Activated CD8-positive, alpha-beta T cell treated with anti-CD3 and anti-CD28 coated beads for 36 hours (primary cell): ENCODE data around the gene PCDHA1. TPM values are rescaled to one million over a fixed set of nuclear protein-coding genes. Genes with fewer than 3 reads are reported as not detected.
"Not testable (repeated sequence)": the region's sequence is repeated elsewhere in the genome, so short reads cannot be mapped to it uniquely, and the experiment has no call there.

ENCODE experiments used
- ATAC-seq: fragments of 200-7000 bp; cut with Tn5 transposase; one replicate; pipeline ENCODE4 v1.10.0; 2021; ENCODE audit warnings: mild to moderate bottlenecking, moderate library complexity
- CTCF ChIA-PET: fragments of 350-600 bp; sonication (Branson Sonifier 250); formaldehyde crosslinking; loops from one replicate; lab custom pipeline; 2021; ENCODE audit warnings: antibody characterized with exemption; lab: Charles Lee
- POLR2A ChIA-PET: fragments of 350-600 bp; sonication (Branson Sonifier 250); formaldehyde crosslinking; loops from one replicate; lab custom pipeline; 2021; ENCODE audit warnings: antibody characterized with exemption; lab: Charles Lee
- DNase-seq: peaks from one replicate; pipeline ENCODE4 v3.0.0-alpha.2; 2020
- H3K27ac Mint-ChIP-seq: one replicate; pipeline ENCODE4 v1.8.0; 2021; ENCODE audit warnings: mild to moderate bottlenecking, mixed read lengths
- H3K27me3 Mint-ChIP-seq: one replicate; pipeline ENCODE4 v1.8.0; 2021; ENCODE audit warnings: mixed read lengths
- H3K36me3 Mint-ChIP-seq: one replicate; pipeline ENCODE4 v1.8.0; 2021; ENCODE audit warnings: low read depth, mixed read lengths
- H3K4me1 Mint-ChIP-seq: one replicate; pipeline ENCODE4 v1.8.0; 2021; ENCODE audit warnings: low read depth, mixed read lengths
- H3K4me3 Mint-ChIP-seq: one replicate; pipeline ENCODE4 v1.8.0; 2021; ENCODE audit warnings: mild to moderate bottlenecking, moderate library complexity, mixed read lengths
- H3K9me3 Mint-ChIP-seq: one replicate; pipeline ENCODE4 v1.8.0; 2021; ENCODE audit warnings: mixed read lengths
- intact Hi-C: fragments of 100-400 bp; cut with micrococcal nuclease; formaldehyde crosslinking; loops from one replicate; pipeline ENCODE4 v1.10.0; 2022
- total RNA-seq, 2 experiments: library from RNA; stranded (reverse); gene quantifications; one replicate each; pipeline ENCODE4 v1.2.3, GENCODE V29; 2021
- TF ChIP-seq, protein P1 (sequence below): fragments of 200-600 bp; IDR thresholded peaks from one replicate; pipeline ENCODE4 v1.8.0; 2022; ENCODE audit warnings: antibody characterized with exemption, mild to moderate bottlenecking

The PCDHA1 gene
- total RNA-seq, 2 experiments from 2014 or later = not detected

DNA sequence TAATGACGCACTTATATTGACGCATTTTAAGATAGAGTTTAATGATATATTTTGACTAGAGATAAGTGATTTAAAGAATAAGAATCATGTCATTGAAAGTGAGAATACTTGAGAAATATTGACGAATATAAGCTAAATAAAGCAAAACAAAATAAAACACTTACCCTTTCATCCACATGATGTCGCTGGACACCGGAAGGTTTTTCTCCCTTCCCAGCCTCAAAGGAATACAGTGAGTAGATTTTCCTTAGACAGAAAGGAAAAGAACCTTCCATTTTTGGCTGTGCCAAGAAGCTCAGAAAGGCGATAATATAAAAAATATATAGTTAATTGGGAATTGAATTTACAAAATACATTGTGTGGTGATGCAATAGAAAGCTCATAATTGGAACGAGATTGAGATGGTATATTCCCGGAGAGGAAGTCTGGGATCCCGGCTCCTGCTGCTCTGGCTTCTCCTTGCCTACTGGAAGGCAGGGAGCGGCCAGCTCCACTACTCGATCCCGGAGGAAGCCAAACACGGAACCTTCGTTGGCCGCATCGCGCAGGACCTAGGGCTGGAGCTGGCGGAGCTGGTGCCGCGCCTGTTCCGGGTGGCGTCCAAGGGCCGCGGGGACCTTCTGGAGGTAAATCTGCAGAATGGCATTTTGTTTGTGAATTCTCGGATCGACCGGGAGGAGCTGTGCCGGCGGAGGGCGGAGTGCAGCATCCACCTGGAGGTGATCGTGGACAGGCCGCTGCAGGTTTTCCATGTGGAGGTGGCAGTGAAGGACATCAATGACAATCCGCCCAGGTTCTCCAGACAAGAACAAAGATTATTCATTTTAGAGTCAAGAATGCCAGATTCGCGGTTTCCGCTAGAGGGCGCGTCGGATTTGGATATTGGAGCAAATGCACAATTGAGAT, 35.7 kb downstream of the PCDHA1 start, which contains the start of gene PCDHA5:
TSS of gene PCDHA5 (plus strand) at position 239 of the 906 bp plus-strand sequence.
- no peaks in the 10 kb centered on the region for H3K4me1 Mint-ChIP-seq
- POLR2A ChIA-PET = interaction anchor here (0.6 kb wide), 1 partner anchor 491 kb away, joined by 3 read pairs; no protein-coding TSS in a partner anchor

DNA sequence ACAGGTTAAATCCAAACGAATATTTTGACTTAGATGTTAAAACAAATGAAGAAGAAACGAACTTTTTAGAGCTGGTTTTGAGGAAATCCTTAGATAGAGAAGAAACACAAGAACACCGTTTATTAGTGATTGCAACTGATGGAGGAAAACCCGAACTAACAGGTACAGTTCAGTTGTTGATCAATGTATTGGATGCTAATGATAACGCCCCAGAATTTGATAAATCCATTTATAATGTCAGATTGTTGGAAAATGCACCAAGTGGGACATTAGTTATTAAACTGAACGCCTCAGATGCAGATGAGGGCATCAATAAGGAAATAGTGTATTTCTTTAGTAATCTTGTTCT, 36.3 kb downstream of the PCDHA1 start:
- H3K36me3 Mint-ChIP-seq = peaks cover 4% of the 10 kb centered on the region
- DNase-seq (no peak), ATAC-seq (no peak)
- TF ChIP-seq, protein P1, sequence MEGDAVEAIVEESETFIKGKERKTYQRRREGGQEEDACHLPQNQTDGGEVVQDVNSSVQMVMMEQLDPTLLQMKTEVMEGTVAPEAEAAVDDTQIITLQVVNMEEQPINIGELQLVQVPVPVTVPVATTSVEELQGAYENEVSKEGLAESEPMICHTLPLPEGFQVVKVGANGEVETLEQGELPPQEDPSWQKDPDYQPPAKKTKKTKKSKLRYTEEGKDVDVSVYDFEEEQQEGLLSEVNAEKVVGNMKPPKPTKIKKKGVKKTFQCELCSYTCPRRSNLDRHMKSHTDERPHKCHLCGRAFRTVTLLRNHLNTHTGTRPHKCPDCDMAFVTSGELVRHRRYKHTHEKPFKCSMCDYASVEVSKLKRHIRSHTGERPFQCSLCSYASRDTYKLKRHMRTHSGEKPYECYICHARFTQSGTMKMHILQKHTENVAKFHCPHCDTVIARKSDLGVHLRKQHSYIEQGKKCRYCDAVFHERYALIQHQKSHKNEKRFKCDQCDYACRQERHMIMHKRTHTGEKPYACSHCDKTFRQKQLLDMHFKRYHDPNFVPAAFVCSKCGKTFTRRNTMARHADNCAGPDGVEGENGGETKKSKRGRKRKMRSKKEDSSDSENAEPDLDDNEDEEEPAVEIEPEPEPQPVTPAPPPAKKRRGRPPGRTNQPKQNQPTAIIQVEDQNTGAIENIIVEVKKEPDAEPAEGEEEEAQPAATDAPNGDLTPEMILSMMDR = no peak
- H3K4me1 Mint-ChIP-seq = no peaks in the 10 kb centered on the region
- peaks cover 5% of the 10 kb centered on the region for H3K9me3 Mint-ChIP-seq
- H3K27me3 Mint-ChIP-seq = peaks cover 11% of the 10 kb centered on the region
- intact Hi-C loops = no loop called here
- H3K4me3 Mint-ChIP-seq = no peak overlapping the region
- ChIA-PET CTCF (interaction anchor here (0.7 to 2.0 kb wide), 3 partner anchors 19 to 701 kb away, joined by 3 to 7 read pairs (median 6); partner anchors contain the start of gene PCDHA8), POLR2A (no interaction called here)
- no peak overlapping the region for H3K27ac Mint-ChIP-seq

More for the DNA sequence above, 35.7 kb downstream of the PCDHA1 start, which contains the start of gene PCDHA5:
- no peak for ATAC-seq
- TF ChIP-seq, protein P1 = no peak
- Mint-ChIP-seq H3K27ac (no peak within 1 kb of the TSS), H3K36me3 (peaks cover 4% of the 10 kb centered on the region), H3K9me3 (peaks cover 5% of the 10 kb centered on the region), H3K4me3 (no peak within 1 kb of the TSS), H3K27me3 (peaks cover 6% of the 10 kb centered on the region)
- CTCF ChIA-PET = interaction anchor here (0.7 to 2.0 kb wide), 3 partner anchors 19 to 701 kb away, joined by 3 to 7 read pairs (median 6); partner anchors contain the start of gene PCDHA8
- DNase-seq = peak; percentile 58
- intact Hi-C loops = no loop called here

DNA sequence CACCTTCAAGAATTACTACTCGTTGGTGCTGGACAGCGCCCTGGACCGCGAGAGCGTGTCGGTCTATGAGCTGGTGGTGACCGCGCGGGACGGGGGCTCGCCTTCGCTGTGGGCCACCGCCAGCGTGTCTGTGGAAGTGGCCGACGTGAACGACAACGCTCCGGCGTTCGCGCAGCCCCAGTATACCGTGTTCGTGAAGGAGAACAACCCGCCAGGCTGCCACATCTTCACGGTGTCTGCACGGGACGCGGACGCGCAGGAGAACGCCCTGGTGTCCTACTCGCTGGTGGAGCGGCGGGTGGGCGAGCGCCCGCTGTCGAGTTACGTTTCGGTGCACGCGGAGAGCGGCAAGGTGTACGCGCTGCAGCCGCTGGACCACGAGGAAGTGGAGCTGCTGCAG, 37.0 kb downstream of the PCDHA1 start:
- not testable (repeated sequence) for ATAC-seq

DNA sequence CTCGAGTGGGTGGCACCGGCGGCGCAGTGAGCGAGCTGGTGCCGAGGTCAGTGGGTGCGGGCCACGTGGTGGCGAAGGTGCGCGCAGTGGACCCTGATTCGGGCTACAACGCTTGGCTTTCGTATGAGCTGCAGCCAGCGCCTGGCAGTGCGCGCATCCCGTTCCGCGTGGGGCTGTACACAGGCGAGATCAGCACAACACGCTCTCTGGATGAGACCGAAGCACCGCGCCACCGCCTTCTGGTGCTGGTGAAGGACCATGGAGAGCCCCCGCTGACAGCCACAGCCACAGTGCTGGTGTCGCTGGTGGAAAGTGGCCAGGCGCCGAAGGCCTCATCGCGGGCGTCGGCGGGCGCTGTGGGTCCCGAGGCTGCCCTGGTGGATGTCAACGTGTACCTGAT, 37.5 kb downstream of the PCDHA1 start:
- H3K27ac Mint-ChIP-seq = no peak overlapping the region
- H3K27me3 Mint-ChIP-seq = peaks cover 15% of the 10 kb centered on the region
- ATAC-seq (no peak), DNase-seq (no peak)
- ChIA-PET CTCF (no interaction called here), POLR2A (no interaction called here)
- TF ChIP-seq, protein P1 = no peak
- H3K9me3 Mint-ChIP-seq = peaks cover 7% of the 10 kb centered on the region
- intact Hi-C loops = no loop called here
- no peak overlapping the region for H3K4me3 Mint-ChIP-seq
- no peaks in the 10 kb centered on the region for H3K4me1 Mint-ChIP-seq
- H3K36me3 Mint-ChIP-seq = peaks cover 5% of the 10 kb centered on the region

More for the DNA sequence above, 37.0 kb downstream of the PCDHA1 start:
- H3K9me3 Mint-ChIP-seq, CTCF ChIA-PET, POLR2A ChIA-PET, H3K4me3 Mint-ChIP-seq, H3K4me1 Mint-ChIP-seq, H3K36me3 Mint-ChIP-seq, H3K27ac Mint-ChIP-seq, intact Hi-C loops, DNase-seq: not testable (repeated sequence)
- H3K27me3 Mint-ChIP-seq = peaks cover 11% of the 10 kb centered on the region

DNA sequence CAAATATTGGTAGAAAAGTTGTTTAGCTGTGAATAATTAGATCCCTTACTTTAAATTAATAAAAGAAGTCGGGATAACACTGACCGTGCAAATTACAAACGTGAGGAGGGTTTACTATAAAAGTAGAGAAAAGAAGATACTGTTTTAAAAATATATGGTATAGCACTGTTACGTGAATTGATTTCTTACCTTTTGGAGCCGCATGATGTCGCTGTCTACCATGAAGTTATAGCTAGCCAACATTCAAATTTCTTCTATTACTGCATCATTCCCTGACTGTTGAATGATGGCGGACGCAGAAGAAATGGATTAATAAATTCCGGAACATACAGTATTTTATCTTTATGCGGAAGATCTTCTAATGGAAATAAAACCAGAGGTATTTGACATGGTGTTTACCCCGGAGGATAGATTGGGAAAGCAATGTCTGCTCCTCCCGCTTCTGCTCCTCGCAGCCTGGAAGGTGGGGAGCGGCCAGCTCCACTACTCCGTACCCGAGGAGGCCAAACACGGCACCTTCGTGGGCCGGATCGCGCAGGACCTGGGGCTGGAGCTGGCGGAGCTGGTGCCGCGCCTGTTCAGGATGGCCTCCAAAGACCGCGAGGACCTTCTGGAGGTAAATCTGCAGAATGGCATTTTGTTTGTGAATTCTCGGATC, 41.9 kb downstream of the PCDHA1 start, which contains the start of gene PCDHA6:
TSS of gene PCDHA6 (plus strand) at position 257 of the 658 bp plus-strand sequence. CDS start at position 389, 132 bp downstream.
- peaks cover 29% of the 10 kb centered on the region for H3K27me3 Mint-ChIP-seq
- H3K9me3 Mint-ChIP-seq = peaks cover 20% of the 10 kb centered on the region
- ATAC-seq (no peak), DNase-seq (no peak)
- intact Hi-C loops = no loop called here
- TF ChIP-seq, protein P1 = no peak
- no peaks in the 10 kb centered on the region for H3K4me1 Mint-ChIP-seq
- POLR2A ChIA-PET = no interaction called here
- CTCF ChIA-PET = interaction anchor here (2.4 kb wide), 1 partner anchor 14 kb away, joined by 7 read pairs; no protein-coding TSS in a partner anchor
- H3K27ac Mint-ChIP-seq = no peak within 1 kb of the TSS
- no peak within 1 kb of the TSS for H3K4me3 Mint-ChIP-seq
- peaks cover 7% of the 10 kb centered on the region for H3K36me3 Mint-ChIP-seq
